ENCODE results near the gene WIPF2.
"Not testable (repeated sequence)": the region's sequence is repeated elsewhere in the genome, so short reads cannot be mapped to it uniquely, and the experiment has no call there.

Gene WIPF2

GRCh38 chr17:40191237-40192208, 27.6 kb upstream of the WIPF2 start:
- TF ChIP-seq Cebpa-rat (IDR thresholded peaks at IDR 0.05) = no peak
- H3K4me2 ChIP-seq = peak overlapping the region; percentile 91
- H3K9me3 ChIP-seq = no peaks in the 10 kb centered on the region
- H3K4me3 ChIP-seq = peak overlapping the region; percentile 71
- peak overlapping the region; percentile 41; the same call in 1 of the 2 replicates for H3K27ac ChIP-seq
- peak overlapping the region; percentile 75 for H3K9ac ChIP-seq
- H3K27me3 ChIP-seq = no peaks in the 10 kb centered on the region
- H3K36me3 ChIP-seq = peaks cover 12% of the 10 kb centered on the region
- no peaks in the 10 kb centered on the region for H4K20me1 ChIP-seq
- peaks cover 42% of the 10 kb centered on the region for H3K4me1 ChIP-seq

- TF ChIP-seq Cebpa-rat (IDR thresholded peaks at IDR 0.05) = no peak
- Histone ChIP-seq H3K36me3 (peaks cover 12% of the 10 kb centered on the region), H3K9ac (peak overlapping the region; percentile 75; the same call in 1 of the 2 replicates), H3K4me2 (peak overlapping the region; percentile 91), H3K27me3 (no peaks in the 10 kb centered on the region), H3K4me1 (peaks cover 42% of the 10 kb centered on the region), H3K9me3 (peaks cover 5% of the 10 kb centered on the region), H3K27ac (0 out of 2 replicates have a peak overlapping the region, but pooled peaks have one; percentile 41), H3K4me3 (no peak overlapping the region), H4K20me1 (no peaks in the 10 kb centered on the region)
Observed at GRCh38 chr17:40192961-40193360, 26.1 kb upstream of the WIPF2 start.

GRCh38 chr17:40194821-40195220, 24.3 kb upstream of the WIPF2 start:
- no peaks in the 10 kb centered on the region for H3K36me3 ChIP-seq
- no peak overlapping the region for H3K4me2 ChIP-seq
- TF ChIP-seq Cebpa-rat (IDR thresholded peaks at IDR 0.05) = no peak
- H3K9me3 ChIP-seq = peaks cover 8% of the 10 kb centered on the region
- H3K4me3 ChIP-seq = no peak overlapping the region
- no peaks in the 10 kb centered on the region for H3K27me3 ChIP-seq
- no peak overlapping the region for H3K9ac ChIP-seq
- peaks cover 42% of the 10 kb centered on the region for H3K4me1 ChIP-seq
- H3K27ac ChIP-seq = 0 out of 2 replicates have a peak overlapping the region, but pooled peaks have one; percentile 22
- no peaks in the 10 kb centered on the region for H4K20me1 ChIP-seq

GRCh38 chr17:40197550-40197949, 21.6 kb upstream of the WIPF2 start:
- TF ChIP-seq Cebpa-rat (IDR thresholded peaks at IDR 0.05) = no peak
- Histone ChIP-seq H3K27me3 (no peaks in the 10 kb centered on the region), H3K4me2 (no peak overlapping the region), H3K9me3 (peaks cover 8% of the 10 kb centered on the region), H3K4me1 (peaks cover 23% of the 10 kb centered on the region), H3K9ac (no peak overlapping the region), H3K27ac (no peak overlapping the region), H3K36me3 (no peaks in the 10 kb centered on the region), H4K20me1 (no peaks in the 10 kb centered on the region), H3K4me3 (no peak overlapping the region)

GRCh38 chr17:40197965-40198456, 21.1 kb upstream of the WIPF2 start:
- H3K27ac ChIP-seq, H4K20me1 ChIP-seq, H3K4me3 ChIP-seq, H3K4me2 ChIP-seq, H3K27me3 ChIP-seq, H3K9ac ChIP-seq, H3K36me3 ChIP-seq, H3K9me3 ChIP-seq: not testable (repeated sequence)
- H3K4me1 ChIP-seq = peaks cover 18% of the 10 kb centered on the region

GRCh38 chr17:40198576-40198975, 20.5 kb upstream of the WIPF2 start:
- Histone ChIP-seq H3K27me3 (no peaks in the 10 kb centered on the region), H3K4me2 (no peak overlapping the region), H3K4me1 (peaks cover 12% of the 10 kb centered on the region), H3K9ac (no peak overlapping the region), H3K36me3 (no peaks in the 10 kb centered on the region), H4K20me1 (no peaks in the 10 kb centered on the region), H3K9me3 (peaks cover 8% of the 10 kb centered on the region), H3K4me3 (no peak overlapping the region), H3K27ac (no peak overlapping the region)
- TF ChIP-seq Cebpa-rat (IDR thresholded peaks at IDR 0.05) = no peak

GRCh38 chr17:40203131-40203530, 16.0 kb upstream of the WIPF2 start:
- H3K4me2 ChIP-seq = no peak overlapping the region
- TF ChIP-seq Cebpa-rat (IDR thresholded peaks at IDR 0.05) = no peak
- H3K27me3 ChIP-seq = no peaks in the 10 kb centered on the region
- H3K9ac ChIP-seq = no peak overlapping the region
- no peaks in the 10 kb centered on the region for H3K36me3 ChIP-seq
- no peaks in the 10 kb centered on the region for H4K20me1 ChIP-seq
- no peak overlapping the region for H3K4me3 ChIP-seq
- H3K27ac ChIP-seq = no peak overlapping the region
- no peaks in the 10 kb centered on the region for H3K4me1 ChIP-seq
- 0 out of 2 replicates have a peak, but pooled peaks cover 1% of the 10 kb centered on the region for H3K9me3 ChIP-seq

GRCh38 chr17:40206193-40206592, 12.9 kb upstream of the WIPF2 start:
- H3K27me3 ChIP-seq, H3K36me3 ChIP-seq, H3K4me2 ChIP-seq, H3K4me1 ChIP-seq, H3K9ac ChIP-seq, H3K27ac ChIP-seq, H3K4me3 ChIP-seq, H4K20me1 ChIP-seq, H3K9me3 ChIP-seq: not testable (repeated sequence)

GRCh38 chr17:40209404-40210093, 9.6 kb upstream of the WIPF2 start:
- no peak for TF ChIP-seq Cebpa-rat (IDR thresholded peaks at IDR 0.05)
- no peak overlapping the region for H3K4me2 ChIP-seq
- H3K9me3 ChIP-seq = no peaks in the 10 kb centered on the region
- no peak overlapping the region for H3K4me3 ChIP-seq
- no peaks in the 10 kb centered on the region for H4K20me1 ChIP-seq
- H3K4me1 ChIP-seq = no peaks in the 10 kb centered on the region
- H3K36me3 ChIP-seq = no peaks in the 10 kb centered on the region
- H3K27ac ChIP-seq = no peak overlapping the region
- no peaks in the 10 kb centered on the region for H3K27me3 ChIP-seq
- H3K9ac ChIP-seq = no peak overlapping the region

- not testable (repeated sequence) for H3K4me2 ChIP-seq, H3K36me3 ChIP-seq, H3K27me3 ChIP-seq, H3K4me1 ChIP-seq, H3K9me3 ChIP-seq, H3K9ac ChIP-seq, H3K27ac ChIP-seq, H4K20me1 ChIP-seq, H3K4me3 ChIP-seq
Observed at GRCh38 chr17:40213914-40214313, 5.2 kb upstream of the WIPF2 start.

Data from BLaER1 (cell line).